MCF 10A (cell line): ENCODE data around the gene TLR5. TPM values are rescaled to one million over a fixed set of nuclear protein-coding genes. Genes with fewer than 3 reads are reported as not detected.

Source experiments
- BruUV-seq: library from RNA; stranded (reverse); fragments of 400-500 nt; replicated peaks from 2 replicates; lab custom pipeline; 2021; lab: Mats Ljungman, UMichigan
- CTCF ChIA-PET: fragments of 300-600 bp; sonication (Branson Sonifier 250); formaldehyde crosslinking; extraction: SDS; loops from one replicate; lab custom pipeline; 2021; ENCODE audit warnings: antibody characterized with exemption, inconsistent platforms; lab: Yijun Ruan, JAX
- POLR2A ChIA-PET: fragments of 300-600, 350-650 bp; sonication (Branson Sonifier 250); formaldehyde crosslinking; extraction: SDS; loops from one replicate; lab custom pipeline; 2020; ENCODE audit warnings: antibody characterized with exemption, inconsistent platforms; lab: Yijun Ruan, JAX
- DNase-seq: peaks from one replicate; pipeline ENCODE4 v3.0.0-alpha.2; 2018; ENCODE audit not compliant: unreplicated experiment
- H3K27ac Mint-ChIP-seq: one replicate; pipeline ENCODE4 v1.8.0; 2022; ENCODE audit warnings: mild to moderate bottlenecking, low read depth, mixed read lengths; ENCODE audit not compliant: unreplicated experiment
- H3K27me3 Mint-ChIP-seq: one replicate; pipeline ENCODE4 v1.8.0; 2022; ENCODE audit warnings: mixed read lengths; ENCODE audit not compliant: insufficient read depth, unreplicated experiment
- H3K36me3 Mint-ChIP-seq: one replicate; pipeline ENCODE4 v1.8.0; 2022; ENCODE audit warnings: mild to moderate bottlenecking, moderate library complexity, mixed read lengths; ENCODE audit not compliant: insufficient read depth, unreplicated experiment
- H3K4me1 Mint-ChIP-seq: one replicate; pipeline ENCODE4 v1.8.0; 2022; ENCODE audit warnings: mixed read lengths; ENCODE audit not compliant: insufficient read depth, unreplicated experiment
- H3K4me3 Mint-ChIP-seq: one replicate; pipeline ENCODE4 v1.8.0; 2022; ENCODE audit warnings: mild to moderate bottlenecking, moderate library complexity, mixed read lengths; ENCODE audit not compliant: unreplicated experiment
- H3K9me3 Mint-ChIP-seq: one replicate; pipeline ENCODE4 v1.8.0; 2022; ENCODE audit warnings: mixed read lengths; ENCODE audit not compliant: unreplicated experiment
- CTCF ChIP-seq: fragments of 200-600 bp; IDR thresholded peaks from one replicate; pipeline ENCODE4 v1.8.0; 2022; ENCODE audit warnings: antibody characterized with exemption, mild to moderate bottlenecking; ENCODE audit not compliant: unreplicated experiment
- intact Hi-C: fragments of 100-400 bp; cut with micrococcal nuclease; formaldehyde crosslinking; loops from 2 replicates; pipeline ENCODE4 v1.14.1; 2022
- total RNA-seq: library from RNA; stranded (reverse); gene quantifications from 2 replicates; pipeline ENCODE4 v1.2.3, GENCODE V29; 2022

TLR5 gene
- total RNA-seq, 1 experiment from 2014 or later, result 1.5 TPM

GRCh38 chr1:223188618-223189356 lies 45.7 kb upstream of the TLR5 start:
- Mint-ChIP-seq H3K27me3 (peaks cover 17% of the 10 kb centered on the region), H3K4me3 (no peak overlapping the region), H3K9me3 (no peaks in the 10 kb centered on the region), H3K36me3 (no peaks in the 10 kb centered on the region), H3K4me1 (peaks cover 16% of the 10 kb centered on the region), H3K27ac (no peak overlapping the region)
- no peak for DNase-seq
- no TSS peak for BruUV-seq
- ChIA-PET CTCF (interaction anchor here (0.5 to 1.0 kb wide), 5 partner anchors 11 to 347 kb away, joined by 3 to 4 read pairs (median 3); no protein-coding TSS in a partner anchor), POLR2A (interaction anchor here (0.7 to 1.7 kb wide), 4 partner anchors 8 to 158 kb away, joined by 3 to 7 read pairs (median 4); no protein-coding TSS in a partner anchor)
- intact Hi-C loops, result no loop called here
- no peak for TF ChIP-seq CTCF

- DNase-seq, result no peak
- TF ChIP-seq CTCF, result no peak
- H3K4me1 Mint-ChIP-seq, result peaks cover 21% of the 10 kb centered on the region
- no peak overlapping the region for H3K4me3 Mint-ChIP-seq
- BruUV-seq, result no TSS peak
- no peaks in the 10 kb centered on the region for H3K36me3 Mint-ChIP-seq
- intact Hi-C loops, result no loop called here
- POLR2A ChIA-PET, result no interaction called here
- H3K27ac Mint-ChIP-seq, result no peak overlapping the region
- H3K9me3 Mint-ChIP-seq, result no peaks in the 10 kb centered on the region
- CTCF ChIA-PET, result interaction anchor here (0.7 to 1.2 kb wide), 6 partner anchors 22 to 243 kb away, joined by 3 to 6 read pairs (median 4); no protein-coding TSS in a partner anchor
- H3K27me3 Mint-ChIP-seq, result peaks cover 17% of the 10 kb centered on the region
Measured at GRCh38 chr1:223186800-223187199, 43.8 kb upstream of the TLR5 start.

- ChIA-PET CTCF (no interaction called here), POLR2A (interaction anchor here (0.6 kb wide), 1 partner anchor 15 kb away, joined by 3 read pairs; no protein-coding TSS in a partner anchor)
- no peaks in the 10 kb centered on the region for H3K36me3 Mint-ChIP-seq
- no TSS peak for BruUV-seq
- H3K9me3 Mint-ChIP-seq, result no peaks in the 10 kb centered on the region
- TF ChIP-seq CTCF, result no peak
- intact Hi-C loops, result no loop called here
- peaks cover 22% of the 10 kb centered on the region for H3K4me1 Mint-ChIP-seq
- no peak overlapping the region for H3K27ac Mint-ChIP-seq
- no peak for DNase-seq
- peaks cover 10% of the 10 kb centered on the region for H3K27me3 Mint-ChIP-seq
- no peak overlapping the region for H3K4me3 Mint-ChIP-seq
Measured at GRCh38 chr1:223183268-223183862, 40.3 kb upstream of the TLR5 start.

- no peak for TF ChIP-seq CTCF
- intact Hi-C loops, result loop anchor here (1.0 to 2.0 kb wide), 3 partner anchors 9 to 319 kb away; no protein-coding TSS in a partner anchor
- H3K9me3 Mint-ChIP-seq, result no peaks in the 10 kb centered on the region
- POLR2A ChIA-PET, result interaction anchor here (0.6 to 2.8 kb wide), 16 partner anchors 9 to 472 kb away, joined by 3 to 19 read pairs (median 4); partner anchors contain the start of gene TLR5
- H3K27me3 Mint-ChIP-seq, result no peaks in the 10 kb centered on the region
- H3K36me3 Mint-ChIP-seq, result no peaks in the 10 kb centered on the region
- no TSS peak for BruUV-seq
- H3K27ac Mint-ChIP-seq, result peak overlapping the region; percentile 9
- peaks cover 33% of the 10 kb centered on the region for H3K4me1 Mint-ChIP-seq
- H3K4me3 Mint-ChIP-seq, result no peak overlapping the region
- CTCF ChIA-PET, result interaction anchor here (0.6 to 2.8 kb wide), 15 partner anchors 13 to 571 kb away, joined by 3 to 33 read pairs (median 3); no protein-coding TSS in a partner anchor
- peak; percentile 92 for DNase-seq
Measured at GRCh38 chr1:223180731-223181321, 37.8 kb upstream of the TLR5 start.
